Activated T-helper 2 cell treated with anti-CD3 and anti-CD28 coated beads, Interferon-gamma antibody, Interleukin-2, Interleukin-4, amounts not matched to agents 10 μg/mL and 5 μg/mL and 100 μg/mL, durations not matched to agents 14 hours and 24 hours and 36 hours (primary cell): Measurements from ENCODE around the gene SNF8. TPM values are rescaled to one million over a fixed set of nuclear protein-coding genes. Genes with fewer than 3 reads are reported as not detected.

ENCODE experiments used
- DNase-seq: peaks from one replicate; pipeline ENCODE4 v3.0.0; 2021; ENCODE audit warnings: low spot score
- H3K27ac Mint-ChIP-seq: one replicate; pipeline ENCODE4 v1.8.0; 2021; ENCODE audit warnings: mixed read lengths
- H3K27me3 Mint-ChIP-seq: one replicate; pipeline ENCODE4 v1.8.0; 2021; ENCODE audit warnings: low read depth, mixed read lengths
- H3K36me3 Mint-ChIP-seq: one replicate; pipeline ENCODE4 v1.8.0; 2021; ENCODE audit warnings: low read depth, mixed read lengths
- H3K4me1 Mint-ChIP-seq: one replicate; pipeline ENCODE4 v1.8.0; 2021; ENCODE audit warnings: low read depth, mixed read lengths
- H3K4me3 Mint-ChIP-seq: one replicate; pipeline ENCODE4 v1.8.0; 2021; ENCODE audit warnings: low read depth, mild to moderate bottlenecking, moderate library complexity, mixed read lengths
- H3K9me3 Mint-ChIP-seq: one replicate; pipeline ENCODE4 v1.8.0; 2021; ENCODE audit warnings: mixed read lengths
- intact Hi-C: fragments of 100-400 bp; cut with micrococcal nuclease; formaldehyde crosslinking; loops from one replicate; pipeline ENCODE4 v1.15.1; 2023
- total RNA-seq: library from RNA; stranded (reverse); gene quantifications from 2 replicates; pipeline ENCODE4 v1.2.3, GENCODE V29; 2022

The SNF8 gene
- total RNA-seq = 145 and 152 TPM in 2 replicates

GRCh38 chr17:48944515-48945260 is at the start of gene SNF8:
TSS of gene SNF8 (minus strand) at chr17:48944842. CDS start at chr17:48944734, 108 bp downstream.
- no peaks in the 10 kb centered on the region for H3K9me3 Mint-ChIP-seq
- intact Hi-C loops = loop anchor here (1.0 to 10.0 kb wide), 3 partner anchors 28 to 90 kb away; partner anchors contain the start of gene ATP5MC1
- peak; percentile 91 for DNase-seq
- H3K4me1 Mint-ChIP-seq = peaks cover 12% of the 10 kb centered on the region
- H3K4me3 Mint-ChIP-seq = peak within 1 kb of the TSS; percentile 100
- no peaks in the 10 kb centered on the region for H3K27me3 Mint-ChIP-seq
- peaks cover 20% of the 10 kb centered on the region for H3K36me3 Mint-ChIP-seq
- H3K27ac Mint-ChIP-seq = peak within 1 kb of the TSS; percentile 96

- Mint-ChIP-seq H3K36me3 (no peaks in the 10 kb centered on the region), H3K27me3 (peaks cover 72% of the 10 kb centered on the region), H3K4me1 (peaks cover 9% of the 10 kb centered on the region), H3K9me3 (no peaks in the 10 kb centered on the region), H3K4me3 (no peak overlapping the region), H3K27ac (no peak overlapping the region)
- intact Hi-C loops = no loop called here
- no peak for DNase-seq
These were observed 49.3 kb upstream of the SNF8 start for GRCh38 chr17:48993951-48994350.

DNA sequence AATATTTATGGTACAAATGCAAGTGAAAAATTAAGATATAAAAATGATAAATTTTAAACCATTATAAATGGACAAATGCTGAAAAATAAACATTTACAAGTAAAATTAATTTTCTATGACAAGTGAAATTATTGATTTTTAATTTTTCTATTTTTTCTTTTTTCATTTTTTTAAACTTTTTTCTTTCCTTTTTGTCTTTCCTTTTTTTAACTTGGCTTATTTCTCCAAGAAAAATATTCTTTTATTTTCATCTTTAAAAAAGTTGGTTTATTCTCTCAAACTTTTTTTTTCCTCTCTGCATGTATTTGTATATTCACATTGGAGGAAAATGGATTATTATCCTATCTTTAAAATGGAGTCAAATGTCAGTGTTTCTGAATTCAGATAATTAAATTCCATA is 48.7 kb upstream of the SNF8 start:
- Mint-ChIP-seq H3K4me1 (peaks cover 7% of the 10 kb centered on the region), H3K4me3 (no peak overlapping the region), H3K27me3 (peaks cover 66% of the 10 kb centered on the region), H3K9me3 (no peaks in the 10 kb centered on the region), H3K36me3 (no peaks in the 10 kb centered on the region), H3K27ac (no peak overlapping the region)
- intact Hi-C loops = no loop called here
- DNase-seq = no peak

GRCh38 chr17:48992444-48992843 is 47.8 kb upstream of the SNF8 start:
- Mint-ChIP-seq H3K4me3 (no peak overlapping the region), H3K9me3 (no peaks in the 10 kb centered on the region), H3K27ac (no peak overlapping the region), H3K4me1 (peaks cover 7% of the 10 kb centered on the region), H3K27me3 (peaks cover 63% of the 10 kb centered on the region), H3K36me3 (no peaks in the 10 kb centered on the region)
- DNase-seq = no peak
- intact Hi-C loops = no loop called here

- Mint-ChIP-seq H3K4me1 (peaks cover 3% of the 10 kb centered on the region), H3K36me3 (no peaks in the 10 kb centered on the region), H3K4me3 (no peak overlapping the region), H3K27me3 (peaks cover 52% of the 10 kb centered on the region), H3K27ac (no peak overlapping the region), H3K9me3 (no peaks in the 10 kb centered on the region)
- intact Hi-C loops = no loop called here
- no peak for DNase-seq
These were observed 46.3 kb upstream of the SNF8 start for GRCh38 chr17:48990882-48991357.

DNA sequence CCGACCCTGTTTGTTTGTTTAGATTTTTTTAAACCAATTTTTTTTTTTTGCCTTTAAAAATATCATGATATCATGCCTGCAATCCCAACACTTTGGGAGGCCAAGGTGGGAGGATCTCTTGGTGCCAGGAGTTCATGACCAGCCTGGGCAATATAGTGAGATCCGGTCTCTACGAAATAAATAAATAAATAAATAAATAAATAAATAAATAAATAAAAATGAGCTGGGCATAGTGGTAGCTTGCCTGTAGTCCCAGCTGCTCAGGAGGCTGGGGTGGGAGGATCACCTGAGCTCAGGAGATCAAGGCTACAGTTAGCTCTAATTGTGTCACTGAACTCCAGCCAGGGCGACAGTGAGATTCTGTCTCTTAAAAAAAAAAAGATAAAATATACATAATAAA is 44.5 kb upstream of the SNF8 start:
- Mint-ChIP-seq H3K27ac (no peak overlapping the region), H3K4me3 (no peak overlapping the region), H3K27me3 (peaks cover 39% of the 10 kb centered on the region), H3K4me1 (no peaks in the 10 kb centered on the region), H3K9me3 (no peaks in the 10 kb centered on the region), H3K36me3 (no peaks in the 10 kb centered on the region)
- DNase-seq = no peak
- intact Hi-C loops = no loop called here

DNA sequence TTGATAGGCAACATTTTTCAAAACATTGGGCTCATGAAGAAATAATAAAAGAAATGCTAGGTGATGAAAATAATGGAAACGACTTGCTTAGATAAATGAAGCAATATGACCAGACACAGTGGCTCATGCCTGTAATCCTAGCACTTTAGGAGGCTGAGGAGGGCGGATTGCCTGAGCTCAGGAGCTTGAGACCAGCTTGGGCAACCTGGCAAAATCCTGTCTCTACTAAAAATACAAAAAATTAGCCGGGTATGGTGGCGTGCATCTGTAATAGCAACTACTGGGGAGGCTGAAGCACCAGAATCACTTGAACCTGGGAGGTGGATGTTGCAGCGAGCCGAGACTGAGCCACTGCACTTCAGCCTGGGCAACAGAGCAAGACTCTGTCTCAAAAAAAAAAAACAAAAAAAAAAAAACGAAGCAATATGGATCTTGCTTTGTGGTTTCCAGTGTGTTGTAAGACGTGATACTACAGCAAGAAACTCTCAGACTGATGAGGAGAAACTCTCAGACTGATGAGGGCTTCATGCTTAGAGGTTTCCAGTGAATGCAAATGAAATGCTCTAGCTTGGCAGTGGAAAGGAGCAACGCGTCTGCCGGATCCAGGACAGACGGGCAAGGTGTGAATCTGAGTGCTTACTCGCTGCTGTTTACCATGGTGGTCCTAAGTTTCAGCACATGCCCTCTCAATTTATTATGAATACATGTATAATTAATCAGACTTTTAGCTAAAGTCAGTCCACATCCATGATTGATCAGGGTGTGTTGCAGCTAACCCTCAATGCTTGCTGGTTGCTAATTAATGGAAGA is 41.0 kb upstream of the SNF8 start:
- no peaks in the 10 kb centered on the region for H3K4me1 Mint-ChIP-seq
- H3K9me3 Mint-ChIP-seq = peaks cover 4% of the 10 kb centered on the region
- H3K27me3 Mint-ChIP-seq = peaks cover 17% of the 10 kb centered on the region
- DNase-seq = no peak
- H3K36me3 Mint-ChIP-seq = no peaks in the 10 kb centered on the region
- intact Hi-C loops = no loop called here
- no peak overlapping the region for H3K27ac Mint-ChIP-seq
- no peak overlapping the region for H3K4me3 Mint-ChIP-seq

GRCh38 chr17:48981927-48982539 is 37.4 kb upstream of the SNF8 start:
- intact Hi-C loops = no loop called here
- Mint-ChIP-seq H3K4me3 (no peak overlapping the region), H3K9me3 (peaks cover 4% of the 10 kb centered on the region), H3K27ac (no peak overlapping the region), H3K27me3 (peaks cover 4% of the 10 kb centered on the region), H3K36me3 (no peaks in the 10 kb centered on the region), H3K4me1 (no peaks in the 10 kb centered on the region)
- DNase-seq = no peak

DNA sequence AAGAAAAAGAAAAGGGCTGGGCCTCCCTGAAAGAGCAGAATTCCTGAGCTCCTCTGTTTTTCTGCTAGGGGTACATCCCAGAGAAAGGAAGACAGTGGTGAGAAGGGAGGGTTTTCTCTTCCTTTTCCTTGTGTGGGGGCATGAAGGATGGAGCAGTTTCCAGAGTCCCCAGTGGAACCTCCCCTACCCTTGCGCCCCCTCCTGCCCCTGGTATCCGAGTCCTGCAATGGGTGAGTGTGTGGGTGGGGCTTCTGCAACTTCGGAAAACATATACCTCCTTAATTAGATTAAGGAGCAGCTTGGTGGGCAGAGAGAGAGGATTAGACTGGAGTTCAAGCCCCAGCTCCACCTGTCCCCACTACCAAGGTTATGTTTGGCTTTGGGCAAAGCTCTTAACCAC is 29.2 kb upstream of the SNF8 start:
- intact Hi-C loops = no loop called here
- Mint-ChIP-seq H3K4me3 (no peak overlapping the region), H3K27me3 (peaks cover 16% of the 10 kb centered on the region), H3K36me3 (no peaks in the 10 kb centered on the region), H3K4me1 (no peaks in the 10 kb centered on the region), H3K27ac (no peak overlapping the region), H3K9me3 (no peaks in the 10 kb centered on the region)
- no peak for DNase-seq

DNA sequence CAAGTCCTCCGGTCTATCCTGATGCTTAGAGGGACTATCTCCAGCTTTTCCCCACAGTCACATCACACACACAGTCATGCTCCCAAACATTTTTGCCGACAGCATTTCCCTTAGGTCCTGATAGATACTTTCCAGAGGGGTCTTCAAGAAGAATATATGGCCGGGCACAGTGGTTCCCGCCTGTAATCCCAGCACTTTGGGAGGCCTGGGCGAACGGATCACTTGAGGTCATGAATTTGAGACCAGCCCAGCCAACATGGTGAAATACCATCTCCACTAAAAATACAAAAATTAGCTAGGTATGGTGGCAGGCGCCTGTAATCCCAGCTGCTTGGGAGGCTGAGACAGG is 28.1 kb upstream of the SNF8 start:
- DNase-seq = no peak

GRCh38 chr17:48970865-48971687 is 26.4 kb upstream of the SNF8 start:
- Mint-ChIP-seq H3K4me3 (no peak overlapping the region), H3K4me1 (no peaks in the 10 kb centered on the region), H3K27ac (no peak overlapping the region), H3K27me3 (peaks cover 19% of the 10 kb centered on the region), H3K9me3 (no peaks in the 10 kb centered on the region), H3K36me3 (no peaks in the 10 kb centered on the region)
- DNase-seq = no peak
- intact Hi-C loops = no loop called here

More for the DNA sequence above, 28.1 kb upstream of the SNF8 start:
- H3K4me1 Mint-ChIP-seq = no peaks in the 10 kb centered on the region
- H3K27ac Mint-ChIP-seq = no peak overlapping the region
- no peaks in the 10 kb centered on the region for H3K9me3 Mint-ChIP-seq
- no peaks in the 10 kb centered on the region for H3K36me3 Mint-ChIP-seq
- H3K27me3 Mint-ChIP-seq = peaks cover 16% of the 10 kb centered on the region
- intact Hi-C loops = no loop called here
- H3K4me3 Mint-ChIP-seq = no peak overlapping the region

DNA sequence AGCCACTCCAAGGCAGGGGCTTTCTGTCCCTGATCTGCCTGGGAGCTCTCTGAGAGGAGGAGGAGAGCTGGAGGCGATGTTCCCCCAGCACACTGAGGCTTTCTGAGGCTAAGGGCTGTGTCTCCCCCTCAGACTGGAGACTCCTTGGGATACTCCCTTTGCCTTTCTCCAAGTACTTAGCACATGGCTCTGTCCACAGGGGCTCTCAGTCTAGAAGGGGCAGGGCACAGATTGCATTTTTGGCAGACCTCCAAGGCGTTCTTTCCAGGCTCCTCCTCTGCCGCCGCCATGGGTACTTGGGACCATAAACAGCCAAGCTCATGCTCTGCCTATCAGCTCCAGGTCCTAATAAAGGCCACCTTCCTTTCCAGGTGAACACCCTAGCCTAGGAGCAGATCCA is 25.6 kb upstream of the SNF8 start:
- no peaks in the 10 kb centered on the region for H3K36me3 Mint-ChIP-seq
- no peaks in the 10 kb centered on the region for H3K4me1 Mint-ChIP-seq
- DNase-seq = no peak
- no peak overlapping the region for H3K27ac Mint-ChIP-seq
- H3K9me3 Mint-ChIP-seq = no peaks in the 10 kb centered on the region
- intact Hi-C loops = no loop called here
- no peak overlapping the region for H3K4me3 Mint-ChIP-seq
- H3K27me3 Mint-ChIP-seq = peaks cover 19% of the 10 kb centered on the region
